ENCODE measurements around the gene MUSK.

The MUSK gene

DNA sequence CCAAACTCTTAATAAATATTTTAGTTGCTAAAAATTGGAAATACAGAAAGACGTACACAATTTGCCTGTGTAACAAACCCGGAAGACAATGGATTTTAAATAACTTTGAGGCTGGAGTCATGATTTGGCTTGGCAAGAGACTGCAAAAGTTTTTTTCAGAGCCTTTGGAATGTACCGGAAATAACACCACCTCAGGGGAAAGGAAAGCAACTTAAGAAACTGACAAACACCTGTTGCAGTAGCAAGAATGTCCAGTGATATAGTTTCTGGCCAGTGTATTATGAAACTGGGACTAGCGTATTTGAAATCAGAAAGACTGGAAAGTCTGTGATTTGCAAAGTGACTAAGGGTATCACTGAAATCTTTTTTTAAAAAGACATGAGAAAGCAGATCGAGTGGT, 842 bp downstream of the MUSK start:
- H3K4me3 ChIP-seq (ENCODE audit: low read depth in 1 of 2, low read length in 1 of 2): no peak overlapping the region

DNA sequence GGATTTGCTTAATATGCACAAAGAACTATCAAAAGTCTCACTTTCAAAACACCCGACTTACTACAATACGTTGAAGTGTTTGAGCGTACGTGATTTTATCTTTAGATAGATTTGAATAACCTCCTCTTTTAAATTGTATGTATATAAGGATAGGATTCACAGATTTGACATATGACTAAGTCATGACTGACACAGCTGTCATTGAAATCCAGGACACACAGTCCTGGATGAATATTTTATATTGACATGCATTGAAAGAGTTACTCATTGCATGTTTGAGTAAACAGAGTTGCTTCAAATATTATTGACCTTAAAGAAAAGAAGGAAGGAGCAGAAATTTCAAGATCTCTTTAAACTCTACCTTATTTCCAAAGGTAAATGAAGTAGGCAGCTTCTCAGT, 3.3 kb downstream of the MUSK start:
- no peak for TF ChIP-seq CTCF (IDR thresholded peaks at IDR 0.05)
- Histone ChIP-seq H3K4me3 (ENCODE audit: low read depth in 1 of 2, low read length in 1 of 2) (no peak overlapping the region), H3K36me3 (no peaks in the 10 kb centered on the region), H3K4me1 (ENCODE audit: control insufficient read depth in 1 of 2, insufficient read depth in 1 of 2, low read depth in 1 of 2, low read length in 1 of 2) (no peaks in the 10 kb centered on the region), H3K27ac (no peak overlapping the region), H3K9me3 (no peaks in the 10 kb centered on the region), H3K27me3 (no peaks in the 10 kb centered on the region)

More for the DNA sequence above, 842 bp downstream of the MUSK start:
- TF ChIP-seq CTCF (IDR thresholded peaks at IDR 0.05): no peak
- H3K27me3 ChIP-seq: no peaks in the 10 kb centered on the region
- H3K4me1 ChIP-seq (ENCODE audit: control insufficient read depth in 1 of 2, insufficient read depth in 1 of 2, low read depth in 1 of 2, low read length in 1 of 2): no peaks in the 10 kb centered on the region
- no peaks in the 10 kb centered on the region for H3K36me3 ChIP-seq
- H3K27ac ChIP-seq: no peak overlapping the region
- no peaks in the 10 kb centered on the region for H3K9me3 ChIP-seq

DNA sequence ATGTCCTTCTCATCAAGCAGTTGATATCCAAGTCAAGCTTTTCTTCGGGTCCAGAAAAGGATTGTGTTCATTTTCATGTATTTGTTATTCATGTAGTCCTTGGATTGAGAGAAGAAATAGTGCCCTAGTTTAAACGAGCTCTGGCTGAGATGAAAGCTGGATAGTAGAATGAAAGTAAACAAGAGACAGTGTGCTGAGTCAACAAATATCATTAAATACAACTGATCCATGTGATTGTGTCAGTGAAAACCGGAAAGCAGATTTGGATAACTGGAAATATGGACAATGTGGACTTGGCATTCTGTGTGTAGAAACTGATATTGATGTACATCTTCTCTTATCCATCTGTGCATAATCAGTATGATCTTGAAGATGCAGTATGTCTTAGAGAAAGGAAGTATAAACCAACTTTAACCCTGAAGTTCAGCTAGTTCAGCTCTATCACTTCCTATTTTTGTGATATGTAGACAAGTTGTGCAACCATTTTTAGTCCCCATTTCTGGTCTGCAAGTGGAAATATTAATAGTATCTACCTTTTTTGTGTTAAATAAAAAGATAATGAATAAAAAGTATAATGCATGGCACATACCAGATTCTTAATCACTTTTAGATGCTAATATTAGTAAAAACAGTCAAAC, 4.4 kb downstream of the MUSK start:
- no peaks in the 10 kb centered on the region for H3K4me1 ChIP-seq (ENCODE audit: control insufficient read depth in 1 of 2, insufficient read depth in 1 of 2, low read depth in 1 of 2, low read length in 1 of 2)
- H3K9me3 ChIP-seq: no peaks in the 10 kb centered on the region
- H3K4me3 ChIP-seq (ENCODE audit: low read depth in 1 of 2, low read length in 1 of 2): no peak overlapping the region
- no peaks in the 10 kb centered on the region for H3K36me3 ChIP-seq
- H3K27ac ChIP-seq: no peak overlapping the region
- H3K27me3 ChIP-seq: no peaks in the 10 kb centered on the region
- TF ChIP-seq CTCF (IDR thresholded peaks at IDR 0.05): no peak

DNA sequence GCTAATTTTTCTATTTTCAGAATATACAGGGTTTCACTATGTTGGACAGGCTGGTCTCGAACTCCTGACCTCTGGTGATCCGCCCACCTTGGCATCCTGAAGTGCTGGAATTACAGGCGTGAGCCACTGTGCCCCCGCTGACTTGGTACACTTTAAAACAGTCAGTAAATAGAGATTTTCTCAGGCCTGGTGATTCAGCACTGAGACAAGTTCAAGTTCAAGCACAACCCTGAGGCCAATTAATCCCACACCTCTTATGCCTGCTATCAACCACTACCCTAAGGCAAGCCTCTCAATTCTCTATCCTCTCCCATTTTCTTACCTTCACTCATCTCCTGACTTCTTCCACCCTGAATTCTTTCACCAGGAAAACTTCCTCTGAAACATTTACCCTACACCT, 18.9 kb downstream of the MUSK start:
- TF ChIP-seq CTCF (IDR thresholded peaks at IDR 0.05): no peak
- Histone ChIP-seq H3K4me3 (ENCODE audit: low read depth in 1 of 2, low read length in 1 of 2) (no peak overlapping the region), H3K27ac (no peak overlapping the region)

GRCh38 chr9:110688329-110688728, 19.7 kb downstream of the MUSK start:
- no peaks in the 10 kb centered on the region for H3K9me3 ChIP-seq
- H3K27me3 ChIP-seq: no peaks in the 10 kb centered on the region
- H3K4me3 ChIP-seq (ENCODE audit: low read depth in 1 of 2, low read length in 1 of 2): no peak overlapping the region
- no peaks in the 10 kb centered on the region for H3K36me3 ChIP-seq
- no peaks in the 10 kb centered on the region for H3K4me1 ChIP-seq (ENCODE audit: control insufficient read depth in 1 of 2, insufficient read depth in 1 of 2, low read depth in 1 of 2, low read length in 1 of 2)
- H3K27ac ChIP-seq: no peak overlapping the region
- TF ChIP-seq CTCF (IDR thresholded peaks at IDR 0.05): no peak

More for the DNA sequence above, 18.9 kb downstream of the MUSK start:
- H3K27me3 ChIP-seq: no peaks in the 10 kb centered on the region
- no peaks in the 10 kb centered on the region for H3K36me3 ChIP-seq
- no peaks in the 10 kb centered on the region for H3K9me3 ChIP-seq
- no peaks in the 10 kb centered on the region for H3K4me1 ChIP-seq (ENCODE audit: control insufficient read depth in 1 of 2, insufficient read depth in 1 of 2, low read depth in 1 of 2, low read length in 1 of 2)
